Liver (tissue), 9 donors: ENCODE measurements around the gene PDLIM3. TPM values are rescaled to one million over a fixed set of nuclear protein-coding genes. Genes with fewer than 3 reads are reported as not detected.

Source experiments
- DNase-seq: peaks from one replicate; pipeline ENCODE4 v3.0.0-alpha.2; 2017; ENCODE audit warnings: low spot score
- H3K27ac ChIP-seq, 2 donors: one replicate each; pipeline ENCODE4 v1.7.0; 2013; ENCODE audit warnings: inconsistent platforms in 2 of 2, low read length in 2 of 2, control low read depth in 1 of 2, low read depth in 1 of 2, mild to moderate bottlenecking in 1 of 2
- H3K27me3 ChIP-seq, 4 donors: one replicate each; pipeline versions ENCODE4 v1.6.1 to v1.7.0; 2013; ENCODE audit warnings: low read length in 3 of 4, inconsistent platforms in 1 of 4, mild to moderate bottlenecking in 1 of 4, moderate library complexity in 1 of 4; ENCODE audit not compliant: control insufficient read depth in 4 of 4, insufficient read depth in 4 of 4
- H3K36me3 ChIP-seq, 4 donors: one replicate each; pipeline versions ENCODE4 v1.6.1 to v1.7.0; 2013; ENCODE audit warnings: low read length in 3 of 4, mild to moderate bottlenecking in 3 of 4, low read depth in 1 of 4, moderate library complexity in 1 of 4; ENCODE audit not compliant: control insufficient read depth in 4 of 4, insufficient read depth in 3 of 4
- H3K4me1 ChIP-seq, 4 donors: one replicate each; pipeline versions ENCODE4 v1.6.1 to v1.7.0; 2013; ENCODE audit warnings: low read length in 3 of 4, mild to moderate bottlenecking in 3 of 4, moderate library complexity in 1 of 4; ENCODE audit not compliant: control insufficient read depth in 4 of 4, insufficient read depth in 4 of 4
- H3K4me3 ChIP-seq, 3 donors: one replicate each; pipeline versions ENCODE4 v1.6.1 to v1.7.0; 2013; ENCODE audit warnings: low read length in 3 of 3, control low read depth in 1 of 3, low read depth in 1 of 3, mild to moderate bottlenecking in 1 of 3
- H3K9ac ChIP-seq, 2 donors: one replicate each; pipeline ENCODE4 v1.7.0; 2013; ENCODE audit warnings: low read length in 2 of 2, mild to moderate bottlenecking in 2 of 2, moderate library complexity in 2 of 2, control low read depth in 1 of 2, low read depth in 1 of 2
- H3K9me3 ChIP-seq, 4 donors: one replicate each; pipeline versions ENCODE4 v1.6.1 to v1.7.0; 2013; ENCODE audit warnings: low read length in 3 of 4; ENCODE audit not compliant: control insufficient read depth in 4 of 4
- FOXA1 ChIP-seq: IDR thresholded peaks from 2 replicates; pipeline ENCODE4 v1.6.1; 2016; ENCODE audit warnings: antibody characterized with exemption
- FOXA2 ChIP-seq: IDR thresholded peaks from 2 replicates; pipeline ENCODE4 v1.6.1; 2016; ENCODE audit warnings: antibody characterized with exemption
- GABPA ChIP-seq, 2 donors: IDR thresholded peaks in 1 of 2; conservative IDR thresholded peaks in 1 of 2; 2 replicates each; pipeline ENCODE4 v1.6.1; 2016; ENCODE audit warnings: antibody characterized with exemption in 2 of 2, mild to moderate bottlenecking in 1 of 2, moderate library complexity in 1 of 2
- HNF4A ChIP-seq, 2 donors: conservative IDR thresholded peaks; 2 replicates each; pipeline ENCODE4 v1.6.1; 2016; ENCODE audit warnings: antibody characterized with exemption in 2 of 2, mild to moderate bottlenecking in 2 of 2
- HNF4G ChIP-seq: IDR thresholded peaks from 2 replicates; pipeline ENCODE4 v1.6.1; 2016; ENCODE audit warnings: antibody characterized with exemption
- JUND ChIP-seq, 2 donors: IDR thresholded peaks; 2 replicates each; pipeline ENCODE4 v1.6.1; 2016; ENCODE audit warnings: antibody characterized with exemption in 2 of 2
- NR2F2 ChIP-seq: IDR thresholded peaks from 2 replicates; pipeline ENCODE4 v1.6.1; 2016; ENCODE audit warnings: antibody characterized with exemption
- SP1 ChIP-seq: IDR thresholded peaks from 2 replicates; pipeline ENCODE4 v1.6.1; 2018; ENCODE audit warnings: antibody characterized with exemption, mild to moderate bottlenecking
- TAF1 ChIP-seq: conservative IDR thresholded peaks from 2 replicates; pipeline ENCODE4 v1.6.1; 2016; ENCODE audit warnings: antibody characterized with exemption, mild to moderate bottlenecking
- YY1 ChIP-seq: IDR thresholded peaks from 2 replicates; pipeline ENCODE4 v1.6.1; 2016; ENCODE audit warnings: antibody characterized with exemption, mild to moderate bottlenecking
- WGBS: extraction: QIAGEN DNeasy Blood & Tissue Kit; methylation state at CpG from one replicate; pipeline ENCODE4 v1.1.7; 2013; 5-methylcytosine and 5-hydroxymethylcytosine counted together
- polyA plus RNA-seq, 2 donors: library from polyadenylated mRNA; stranded (reverse) in 1 of 2; unstranded in 1 of 2; fragments of 200-250 nt in 1 of 2; fragments of >200 nt in 1 of 2; fragmentation: Nextera tagmentation in 1 of 2; extraction: Ambion mirVana in 1 of 2; gene quantifications; one replicate each; pipeline versions ENCODE4 v1.2.1 to v1.2.3, GENCODE V29; 2013 to 2015
- total RNA-seq, 2 donors: library from RNA; depleted of rRNA; stranded (reverse); fragments of >200 nt; gene quantifications; one replicate each; pipeline ENCODE4 v1.2.3, GENCODE V29; 2014
- TF ChIP-seq, protein P1 (sequence below): IDR thresholded peaks from 2 replicates; pipeline ENCODE4 v1.6.1; 2016; ENCODE audit warnings: antibody characterized with exemption
- TF ChIP-seq, protein P2 (sequence below): IDR thresholded peaks from 2 replicates; pipeline ENCODE4 v1.6.1; 2016; ENCODE audit warnings: antibody characterized with exemption, mild to moderate bottlenecking
- TF ChIP-seq, protein P3 (sequence below): fragments of 150-350 bp; IDR thresholded peaks from 2 replicates; pipeline ENCODE4 v1.5.1; 2017; ENCODE audit warnings: improper control_type of control experiment, low read depth, low read length; ENCODE audit not compliant: missing input control
- TF ChIP-seq, protein P4 (sequence below): IDR thresholded peaks from 2 replicates; pipeline ENCODE4 v1.6.1; 2016; ENCODE audit warnings: antibody characterized with exemption
- donor health status: healthy.
- donor health status: healthy.
- donor health status: healthy.
- donor health status: healthy.
- donor health status: healthy.

Gene PDLIM3
- total and polyA plus RNA-seq, 4 donors, result 0.58 to 8.8 (median 3.3) TPM

DNA sequence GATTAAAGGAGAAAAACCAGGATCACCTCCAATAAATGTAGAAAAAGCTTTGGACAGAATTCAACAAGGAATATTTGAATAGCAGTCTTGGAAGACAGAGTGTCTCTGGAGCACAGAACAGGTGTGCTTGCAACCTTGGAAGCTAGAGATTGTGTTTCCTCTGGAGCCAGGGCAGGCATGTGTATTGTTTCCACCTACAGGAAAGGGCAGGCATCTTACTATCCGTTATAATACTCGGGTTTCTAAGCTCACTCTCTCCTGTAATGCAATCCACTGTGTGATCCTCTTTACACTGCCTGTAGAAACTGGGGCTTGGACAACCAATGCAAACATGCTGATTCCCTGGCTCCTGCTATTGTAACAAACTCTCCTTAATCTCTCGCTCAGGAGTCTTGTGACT, 78.2 kb downstream of the PDLIM3 start:
- TF ChIP-seq HNF4G, result no peak
- TF ChIP-seq, protein P1, sequence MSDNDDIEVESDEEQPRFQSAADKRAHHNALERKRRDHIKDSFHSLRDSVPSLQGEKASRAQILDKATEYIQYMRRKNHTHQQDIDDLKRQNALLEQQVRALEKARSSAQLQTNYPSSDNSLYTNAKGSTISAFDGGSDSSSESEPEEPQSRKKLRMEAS, result no peak
- TF ChIP-seq, protein P2, sequence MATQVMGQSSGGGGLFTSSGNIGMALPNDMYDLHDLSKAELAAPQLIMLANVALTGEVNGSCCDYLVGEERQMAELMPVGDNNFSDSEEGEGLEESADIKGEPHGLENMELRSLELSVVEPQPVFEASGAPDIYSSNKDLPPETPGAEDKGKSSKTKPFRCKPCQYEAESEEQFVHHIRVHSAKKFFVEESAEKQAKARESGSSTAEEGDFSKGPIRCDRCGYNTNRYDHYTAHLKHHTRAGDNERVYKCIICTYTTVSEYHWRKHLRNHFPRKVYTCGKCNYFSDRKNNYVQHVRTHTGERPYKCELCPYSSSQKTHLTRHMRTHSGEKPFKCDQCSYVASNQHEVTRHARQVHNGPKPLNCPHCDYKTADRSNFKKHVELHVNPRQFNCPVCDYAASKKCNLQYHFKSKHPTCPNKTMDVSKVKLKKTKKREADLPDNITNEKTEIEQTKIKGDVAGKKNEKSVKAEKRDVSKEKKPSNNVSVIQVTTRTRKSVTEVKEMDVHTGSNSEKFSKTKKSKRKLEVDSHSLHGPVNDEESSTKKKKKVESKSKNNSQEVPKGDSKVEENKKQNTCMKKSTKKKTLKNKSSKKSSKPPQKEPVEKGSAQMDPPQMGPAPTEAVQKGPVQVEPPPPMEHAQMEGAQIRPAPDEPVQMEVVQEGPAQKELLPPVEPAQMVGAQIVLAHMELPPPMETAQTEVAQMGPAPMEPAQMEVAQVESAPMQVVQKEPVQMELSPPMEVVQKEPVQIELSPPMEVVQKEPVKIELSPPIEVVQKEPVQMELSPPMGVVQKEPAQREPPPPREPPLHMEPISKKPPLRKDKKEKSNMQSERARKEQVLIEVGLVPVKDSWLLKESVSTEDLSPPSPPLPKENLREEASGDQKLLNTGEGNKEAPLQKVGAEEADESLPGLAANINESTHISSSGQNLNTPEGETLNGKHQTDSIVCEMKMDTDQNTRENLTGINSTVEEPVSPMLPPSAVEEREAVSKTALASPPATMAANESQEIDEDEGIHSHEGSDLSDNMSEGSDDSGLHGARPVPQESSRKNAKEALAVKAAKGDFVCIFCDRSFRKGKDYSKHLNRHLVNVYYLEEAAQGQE, result no peak
- TF ChIP-seq FOXA1, result no peak
- TF ChIP-seq SP1, result no peak
- TF ChIP-seq HNF4A (conservative IDR thresholded peaks at IDR 0.05), result no peak
- no peak for TF ChIP-seq TAF1
- Histone ChIP-seq H3K27me3 (no peaks in the 10 kb centered on the region), H3K9me3 (no peaks in the 10 kb centered on the region), H3K27ac (no peak overlapping the region), H3K36me3 (no peaks in the 10 kb centered on the region), H3K9ac (no peak overlapping the region), H3K4me3 (no peak overlapping the region), H3K4me1 (peaks cover 0 to 2% (median 0%) of the 10 kb centered on the region in 4 donors)
- WGBS, result 65% methylated on average over 3 of the region's 3 CpGs
- no peak for DNase-seq

DNA sequence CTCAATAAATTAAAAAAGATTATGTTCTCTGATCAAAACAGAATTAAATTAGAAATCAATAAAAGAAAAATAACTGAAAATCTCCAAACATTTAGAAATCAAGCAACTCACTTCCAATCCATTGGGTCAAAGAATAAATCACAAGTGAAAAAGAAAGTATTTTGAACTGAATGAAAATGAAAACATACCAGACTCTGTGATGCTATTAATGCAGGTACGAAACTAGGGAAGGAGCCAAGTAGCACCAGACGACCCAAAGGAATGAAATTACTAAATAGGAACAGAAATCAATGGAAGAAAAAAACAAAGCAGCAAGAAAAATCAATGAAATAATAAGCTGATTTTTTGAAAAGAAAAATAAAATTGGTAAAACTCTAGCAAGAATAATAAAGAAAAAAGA, 79.2 kb downstream of the PDLIM3 start:
- Histone ChIP-seq H3K4me3 (no peak overlapping the region), H3K27me3 (no peaks in the 10 kb centered on the region), H3K9ac (no peak overlapping the region), H3K27ac (peak overlapping the region in 1 of 2 donors; percentile 25), H3K4me1 (peaks cover 0 to 2% (median 0%) of the 10 kb centered on the region in 4 donors), H3K9me3 (no peaks in the 10 kb centered on the region), H3K36me3 (no peaks in the 10 kb centered on the region)
- DNase-seq, result no peak
- TF ChIP-seq, protein P3, sequence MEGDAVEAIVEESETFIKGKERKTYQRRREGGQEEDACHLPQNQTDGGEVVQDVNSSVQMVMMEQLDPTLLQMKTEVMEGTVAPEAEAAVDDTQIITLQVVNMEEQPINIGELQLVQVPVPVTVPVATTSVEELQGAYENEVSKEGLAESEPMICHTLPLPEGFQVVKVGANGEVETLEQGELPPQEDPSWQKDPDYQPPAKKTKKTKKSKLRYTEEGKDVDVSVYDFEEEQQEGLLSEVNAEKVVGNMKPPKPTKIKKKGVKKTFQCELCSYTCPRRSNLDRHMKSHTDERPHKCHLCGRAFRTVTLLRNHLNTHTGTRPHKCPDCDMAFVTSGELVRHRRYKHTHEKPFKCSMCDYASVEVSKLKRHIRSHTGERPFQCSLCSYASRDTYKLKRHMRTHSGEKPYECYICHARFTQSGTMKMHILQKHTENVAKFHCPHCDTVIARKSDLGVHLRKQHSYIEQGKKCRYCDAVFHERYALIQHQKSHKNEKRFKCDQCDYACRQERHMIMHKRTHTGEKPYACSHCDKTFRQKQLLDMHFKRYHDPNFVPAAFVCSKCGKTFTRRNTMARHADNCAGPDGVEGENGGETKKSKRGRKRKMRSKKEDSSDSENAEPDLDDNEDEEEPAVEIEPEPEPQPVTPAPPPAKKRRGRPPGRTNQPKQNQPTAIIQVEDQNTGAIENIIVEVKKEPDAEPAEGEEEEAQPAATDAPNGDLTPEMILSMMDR, result no peak
- TF ChIP-seq YY1 (no peak), NR2F2 (no peak), JUND (IDR thresholded peaks at IDR 0.05) (no peak), GABPA (IDR thresholded peaks at IDR 0.05 in 1 of 2, conservative IDR thresholded peaks at IDR 0.05 in 1 of 2) (no peak), FOXA2 (no peak)
- TF ChIP-seq, protein P2, result no peak
- TF ChIP-seq, protein P4, sequence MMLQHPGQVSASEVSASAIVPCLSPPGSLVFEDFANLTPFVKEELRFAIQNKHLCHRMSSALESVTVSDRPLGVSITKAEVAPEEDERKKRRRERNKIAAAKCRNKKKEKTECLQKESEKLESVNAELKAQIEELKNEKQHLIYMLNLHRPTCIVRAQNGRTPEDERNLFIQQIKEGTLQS, result peak; percentile 50
- 20% methylated on average over 2 of the region's 2 CpGs for WGBS

Other genes with a start within 250 kb of the PDLIM3 start
- gene LRP2BP, start 139.6 kb downstream of the PDLIM3 start, total RNA-seq, result under 1 TPM; 0.17 to 0.23 TPM
- under 1 TPM; 0.09 to 0.64 TPM for gene LRP2BP, start 139.6 kb downstream of the PDLIM3 start, polyA plus RNA-seq
- 1 to 10 TPM; 1.2 to 2.2 TPM for gene ANKRD37, start 138.7 kb downstream of the PDLIM3 start, total RNA-seq
- gene ANKRD37, start 138.7 kb downstream of the PDLIM3 start, polyA plus RNA-seq, result 1 to 10 TPM; 4.6 to 7.9 TPM
- gene UFSP2, start 109.5 kb downstream of the PDLIM3 start, total RNA-seq, result 10 to 100 TPM; 16.6 to 17.2 TPM
- 10 to 100 TPM; 12.2 to 12.9 TPM for gene UFSP2, start 109.5 kb downstream of the PDLIM3 start, polyA plus RNA-seq
- gene CCDC110, start 63.8 kb downstream of the PDLIM3 start, total RNA-seq, result 1 to 10 TPM in 1 of 2 donors, not detected in 1; 1.5 TPM
- under 1 TPM; 0.45 to 0.60 TPM for gene CCDC110, start 63.8 kb downstream of the PDLIM3 start, polyA plus RNA-seq